GM21528 (cell line): ENCODE data around the gene EXD2.
"Not testable (repeated sequence)": the region's sequence is repeated elsewhere in the genome, so short reads cannot be mapped to it uniquely, and the experiment has no call there.

Experiments
- ATAC-seq: cut with Tn5 transposase; IDR thresholded peaks from one replicate; pipeline ENCODE4 v1.9.1; 2021; ENCODE audit warnings: mild to moderate bottlenecking, moderate library complexity; ENCODE audit not compliant: unreplicated experiment, low FRiP score

EXD2 gene

DNA sequence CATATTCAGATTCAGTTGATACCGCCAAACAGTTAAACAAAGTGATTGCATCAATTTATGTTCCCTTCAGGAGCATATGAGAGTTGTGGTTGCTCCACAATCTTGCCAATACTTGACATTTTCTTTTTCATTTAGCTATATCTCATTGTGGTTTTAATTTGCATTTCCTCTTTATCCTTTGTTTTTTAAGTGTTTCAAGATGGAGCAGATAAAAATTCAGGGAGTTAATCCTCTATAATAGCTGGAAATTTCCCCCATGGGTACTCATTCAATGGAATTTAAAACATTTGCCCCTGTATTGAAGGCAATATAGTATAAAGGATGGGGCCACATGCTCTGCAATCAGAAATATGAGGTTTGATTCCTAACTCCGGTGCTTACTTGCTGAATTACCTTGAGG, 1.1 kb upstream of the EXD2 start:
- ATAC-seq = no peak

DNA sequence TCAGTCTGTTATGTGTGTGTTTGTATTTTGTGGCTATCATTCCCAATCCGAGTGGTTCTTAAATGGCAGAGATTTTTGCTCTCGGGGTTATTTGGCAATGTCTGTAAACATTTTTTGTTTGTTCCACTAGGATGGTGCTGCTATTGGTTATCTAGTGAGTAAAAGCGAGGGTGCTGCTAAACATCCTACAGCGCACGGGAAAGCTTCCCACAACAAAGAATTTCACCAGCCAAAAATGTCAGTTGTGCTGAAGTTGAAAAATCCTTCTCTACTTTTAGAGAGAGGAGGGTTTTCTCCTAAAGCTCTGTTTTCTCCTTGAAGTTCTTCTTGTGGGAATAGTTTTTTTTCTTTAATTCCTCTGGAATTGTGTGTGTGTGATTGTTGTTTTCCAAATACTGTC, 2.4 kb downstream of the EXD2 start:
- no peak for ATAC-seq

DNA sequence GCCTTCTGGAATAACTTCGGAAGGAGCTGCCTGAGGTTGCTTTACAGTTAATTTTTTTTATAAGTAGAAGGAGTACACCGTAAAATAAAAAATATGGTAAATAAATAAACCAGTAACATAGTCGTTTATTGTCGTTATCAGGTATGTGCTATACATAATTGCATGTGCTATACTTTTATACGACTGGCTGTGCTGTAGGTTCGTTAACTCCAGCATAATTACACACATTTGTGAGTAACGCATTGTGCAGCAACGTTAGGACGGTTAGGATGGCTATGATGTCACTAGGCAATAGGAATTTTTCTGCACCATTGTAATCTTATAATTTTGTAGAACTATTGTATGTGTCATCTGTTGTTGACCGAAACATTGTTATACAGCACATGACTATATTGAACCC, 8.5 kb downstream of the EXD2 start:
- ATAC-seq = no peak

DNA sequence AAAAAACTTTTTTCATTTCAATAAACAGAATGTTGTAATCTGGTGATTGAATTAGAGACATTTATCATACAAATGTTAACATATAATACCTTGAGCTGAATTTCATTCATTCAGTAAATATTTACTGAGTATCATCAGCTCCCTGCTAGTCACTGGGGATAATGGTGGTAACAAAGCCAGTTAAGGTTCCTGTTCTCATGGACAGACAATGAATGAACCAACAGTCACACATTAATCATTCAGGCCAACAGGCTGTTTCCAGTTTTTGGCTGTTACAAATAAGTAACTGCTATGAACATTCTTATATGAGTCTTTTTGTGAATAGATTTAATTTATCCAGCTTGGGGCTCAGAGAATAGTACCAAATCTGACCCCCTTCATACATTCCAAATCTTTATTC, 13.5 kb downstream of the EXD2 start:
- no peak for ATAC-seq

DNA sequence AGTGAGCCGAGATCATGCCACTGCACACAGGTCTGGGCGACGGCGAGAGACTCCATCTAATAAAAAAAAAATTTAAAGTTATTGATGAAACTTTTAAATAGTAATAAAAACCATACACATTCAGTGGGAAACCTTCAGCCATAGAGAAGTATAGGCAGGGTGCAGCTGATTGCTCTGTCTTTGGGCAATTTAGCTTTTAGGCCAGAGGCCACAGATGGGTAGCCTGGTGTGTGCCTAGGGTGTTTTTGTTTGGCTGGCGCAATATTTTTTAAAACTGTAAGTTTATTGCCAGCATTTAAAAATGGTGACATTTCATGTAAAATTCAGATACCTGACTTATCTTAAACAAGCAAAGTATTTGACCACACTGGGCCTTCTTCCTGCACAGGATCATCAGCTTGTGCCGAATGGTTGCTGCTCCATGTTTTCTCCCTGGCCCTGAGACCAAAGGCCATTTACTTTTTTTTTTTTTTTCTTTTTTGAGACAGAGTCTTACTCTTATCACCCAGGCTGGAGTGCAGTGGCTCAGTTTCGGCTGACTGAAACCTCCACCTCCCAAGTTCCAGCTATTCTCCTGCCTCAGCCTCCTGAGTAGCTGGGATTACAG, 16.2 kb downstream of the EXD2 start:
- ATAC-seq = no peak

DNA sequence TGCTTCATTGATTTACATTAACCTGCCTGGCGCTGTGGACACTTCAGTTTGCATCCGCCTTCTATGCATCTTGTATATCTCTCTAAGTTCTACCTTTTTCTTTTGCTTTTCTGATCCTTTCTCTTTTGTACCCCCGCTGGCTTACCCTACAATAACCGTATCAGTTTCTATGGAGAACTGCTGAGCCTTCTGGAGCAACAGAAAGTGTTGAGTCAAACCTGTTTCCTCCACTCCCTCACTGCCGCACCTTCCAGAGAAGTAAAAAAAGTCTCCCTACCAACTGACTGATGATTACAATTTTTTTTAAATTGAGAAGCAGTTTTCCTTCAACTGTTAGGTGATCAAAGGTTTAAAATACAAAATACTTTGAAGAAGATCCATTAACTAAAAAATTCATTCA, 17.4 kb downstream of the EXD2 start:
- no peak for ATAC-seq

DNA sequence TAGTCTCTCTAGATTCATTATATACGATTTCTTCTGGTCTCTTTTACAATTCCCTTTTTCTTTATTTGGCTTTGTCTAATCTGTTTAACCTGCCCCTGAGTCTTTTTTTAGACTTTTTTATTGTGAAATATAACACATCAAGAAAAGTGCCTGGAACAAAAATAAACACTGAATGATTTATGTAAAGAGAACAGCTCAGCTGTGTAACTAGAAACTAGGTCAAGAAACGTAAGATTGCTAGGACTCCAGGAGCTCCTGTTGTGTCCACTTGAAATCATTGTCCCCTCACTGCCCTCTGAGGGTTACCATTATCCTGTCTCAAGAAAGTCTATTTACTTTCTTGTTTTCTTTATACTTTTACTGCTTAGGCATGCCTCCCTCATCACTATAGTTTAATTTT, 23.1 kb downstream of the EXD2 start:
- no peak for ATAC-seq

DNA sequence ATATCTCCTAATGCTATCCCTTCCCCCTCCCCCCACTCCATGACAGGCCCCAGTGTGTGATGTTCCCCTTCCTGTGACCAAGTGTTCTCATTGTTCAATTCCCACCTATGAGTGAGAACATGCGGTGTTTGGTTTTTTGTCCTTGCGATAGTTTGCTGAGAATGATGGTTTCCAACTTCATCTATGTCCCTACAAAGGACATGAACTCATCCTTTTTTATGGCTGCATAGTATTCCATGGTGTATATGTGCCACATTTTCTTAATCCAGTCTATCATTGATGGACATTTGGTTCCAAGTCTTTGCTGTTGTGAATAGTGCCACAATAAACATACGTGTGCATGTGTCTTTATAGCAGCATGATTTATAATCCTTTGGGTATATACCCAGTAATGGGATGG, 26.4 kb downstream of the EXD2 start:
- ATAC-seq = not testable (repeated sequence)

DNA sequence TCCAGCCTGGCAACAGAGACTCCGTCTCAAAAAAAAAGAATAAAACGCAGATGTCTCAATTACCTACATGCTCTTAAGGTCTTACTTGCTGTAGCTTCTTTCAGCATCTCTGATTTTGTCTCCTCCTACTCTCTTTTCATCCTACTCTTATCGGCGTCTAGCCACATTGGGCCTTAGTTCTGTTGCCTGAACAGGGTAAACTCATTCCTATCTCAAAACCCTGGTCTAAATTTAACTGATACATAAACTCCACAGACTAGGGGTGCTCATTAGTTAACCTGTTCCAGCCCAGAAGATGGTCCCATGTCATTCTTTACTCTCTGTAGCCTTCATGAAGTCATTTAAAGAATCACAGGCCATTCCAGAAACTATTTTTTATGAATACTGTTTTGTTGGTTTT, 33.6 kb downstream of the EXD2 start:
- no peak for ATAC-seq

DNA sequence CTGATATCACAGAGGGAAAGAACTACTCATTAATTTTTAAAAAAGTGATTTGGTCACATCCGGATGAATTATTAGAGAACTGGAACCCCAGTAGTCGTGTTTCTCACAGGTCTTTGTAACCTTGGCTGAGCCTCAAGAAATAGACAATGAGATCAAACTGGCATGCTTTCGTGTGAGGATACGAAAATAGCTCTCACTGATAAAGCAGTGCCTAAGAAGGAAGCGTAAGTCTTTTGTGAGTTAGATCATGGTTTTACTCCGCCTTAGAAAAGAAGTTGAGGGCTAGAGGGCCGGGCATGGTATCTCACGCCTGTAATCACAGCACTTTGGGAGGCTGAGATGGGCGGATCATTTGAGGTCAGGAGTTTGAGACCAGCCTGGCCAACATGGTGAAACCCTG, 34.9 kb downstream of the EXD2 start:
- no peak for ATAC-seq

DNA sequence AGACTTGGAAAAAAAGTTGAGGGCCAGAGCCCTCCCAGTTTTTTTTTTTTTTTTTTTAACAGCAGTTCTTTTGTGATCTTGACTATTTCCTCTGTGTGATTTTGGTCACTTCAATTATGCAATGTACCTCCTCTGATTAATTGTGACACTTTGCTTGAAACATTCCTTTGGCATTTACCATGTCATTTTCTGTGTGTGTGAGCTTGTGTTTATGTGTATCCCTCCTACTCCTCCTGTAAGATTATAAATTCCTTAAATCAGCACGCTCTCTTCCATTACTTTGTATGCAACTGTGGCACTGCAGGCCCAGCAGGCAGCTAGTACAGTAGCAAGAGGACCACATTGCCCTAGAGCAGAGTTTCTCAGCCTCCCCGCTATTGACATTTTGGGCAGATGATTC, 35.4 kb downstream of the EXD2 start:
- ATAC-seq = no peak

DNA sequence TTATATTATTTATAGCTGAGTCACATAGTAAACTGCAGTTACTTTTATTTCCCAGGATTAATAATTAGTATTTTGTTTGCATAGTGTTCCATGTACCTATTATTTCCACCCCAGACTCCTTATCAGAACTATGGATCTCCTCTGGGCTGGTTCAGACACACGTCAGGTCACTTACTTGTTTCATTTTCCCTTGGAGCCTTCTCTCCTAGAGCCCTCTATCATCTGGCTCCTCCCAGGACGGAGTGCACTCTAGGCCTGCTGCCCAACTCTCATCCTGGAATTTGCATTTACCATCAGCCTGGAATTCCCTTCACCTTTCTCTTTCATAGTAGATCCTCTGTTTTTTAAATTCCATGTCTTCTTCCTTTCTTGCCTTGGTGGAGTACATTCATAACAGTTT, 40.2 kb downstream of the EXD2 start:
- no peak for ATAC-seq

DNA sequence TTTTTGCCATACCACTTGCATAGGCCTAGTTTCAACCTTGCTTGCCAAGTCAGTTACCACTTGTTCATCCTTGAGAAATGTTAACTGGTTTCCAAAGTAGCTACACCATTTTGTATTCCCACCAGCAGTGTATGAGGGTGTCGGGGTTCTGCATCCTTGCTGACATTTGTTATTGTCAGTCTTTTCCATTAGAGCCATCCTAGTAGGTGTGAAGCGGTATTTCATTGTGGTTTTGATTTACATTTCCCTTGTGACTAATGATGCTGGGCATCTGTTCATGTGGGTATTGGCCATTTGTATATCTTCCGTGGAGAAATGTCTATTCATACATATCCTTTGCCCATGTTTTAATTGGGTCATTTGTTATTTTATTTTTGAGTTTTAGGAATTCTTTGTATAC, 41.1 kb downstream of the EXD2 start:
- ATAC-seq = no peak

DNA sequence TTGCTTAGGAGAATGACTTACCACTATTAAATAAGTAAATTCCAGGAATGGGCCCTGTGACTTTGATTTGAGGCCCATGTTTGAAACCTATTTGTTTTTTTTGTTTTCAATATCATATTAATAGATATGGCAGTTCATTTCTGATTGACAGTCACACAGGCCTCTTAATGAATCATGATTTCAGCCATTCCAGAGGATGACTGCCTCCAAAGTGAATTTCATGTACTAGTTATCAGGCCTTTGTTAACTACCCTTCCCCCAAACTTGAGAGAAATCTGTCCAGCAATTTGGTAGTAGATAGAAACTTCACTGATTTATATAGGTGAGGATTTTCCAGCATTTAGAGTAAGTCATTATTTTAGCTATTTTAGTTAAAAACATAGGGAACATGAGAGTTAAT, 42.8 kb downstream of the EXD2 start:
- no peak for ATAC-seq

DNA sequence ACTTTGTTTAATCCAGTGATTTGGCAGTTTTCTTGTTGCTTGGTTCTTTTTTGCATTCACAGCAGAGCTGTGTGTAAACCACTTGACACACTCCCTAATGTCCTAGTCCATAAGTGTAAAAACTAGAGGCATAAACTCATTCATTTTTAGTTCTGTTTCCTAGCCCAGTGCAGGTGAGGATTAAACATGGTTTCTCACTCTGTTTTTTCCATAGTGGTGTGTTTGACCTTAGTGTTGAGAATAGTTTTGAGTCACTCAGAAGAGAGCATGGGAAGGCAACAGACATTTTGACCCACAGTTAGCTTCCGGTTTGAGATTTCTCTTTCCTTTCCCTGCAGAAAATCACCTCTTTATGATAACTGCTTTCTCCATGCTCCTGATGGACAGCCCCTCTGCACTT, 44.4 kb downstream of the EXD2 start:
- ATAC-seq = no peak

DNA sequence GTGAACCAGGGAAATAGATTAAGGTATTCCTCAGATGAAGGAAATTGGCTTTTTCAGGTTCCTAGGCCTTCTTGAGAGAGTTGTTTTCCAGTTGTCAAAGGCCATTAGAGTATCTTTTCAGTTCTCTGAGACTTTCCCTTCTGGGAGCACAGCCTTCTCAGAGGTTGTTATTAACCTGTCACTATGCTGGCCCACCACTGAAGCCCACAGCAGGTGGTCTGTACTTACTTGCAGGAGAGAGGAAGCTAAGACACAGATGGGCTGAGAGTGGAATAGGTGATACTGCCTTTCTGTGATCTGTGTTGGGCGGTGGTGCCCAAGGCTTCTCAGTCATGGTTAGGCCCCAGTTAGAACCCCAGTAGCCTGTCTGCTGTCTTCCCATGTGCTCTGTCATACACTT, 45.8 kb downstream of the EXD2 start:
- ATAC-seq = no peak

DNA sequence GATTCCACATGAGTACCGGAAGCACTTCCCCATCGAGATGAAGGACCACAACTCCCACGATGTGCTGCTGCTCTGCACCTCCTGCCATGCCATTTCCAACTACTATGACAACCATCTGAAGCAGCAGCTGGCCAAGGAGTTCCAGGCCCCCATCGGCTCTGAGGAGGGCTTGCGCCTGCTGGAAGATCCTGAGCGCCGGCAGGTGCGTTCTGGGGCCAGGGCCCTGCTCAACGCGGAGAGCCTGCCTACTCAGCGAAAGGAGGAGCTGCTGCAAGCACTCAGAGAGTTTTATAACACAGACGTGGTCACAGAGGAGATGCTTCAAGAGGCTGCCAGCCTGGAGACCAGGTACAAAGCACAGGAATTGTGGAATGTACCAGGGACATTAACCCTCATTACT, 46.3 kb downstream of the EXD2 start:
- ATAC-seq = no peak

DNA sequence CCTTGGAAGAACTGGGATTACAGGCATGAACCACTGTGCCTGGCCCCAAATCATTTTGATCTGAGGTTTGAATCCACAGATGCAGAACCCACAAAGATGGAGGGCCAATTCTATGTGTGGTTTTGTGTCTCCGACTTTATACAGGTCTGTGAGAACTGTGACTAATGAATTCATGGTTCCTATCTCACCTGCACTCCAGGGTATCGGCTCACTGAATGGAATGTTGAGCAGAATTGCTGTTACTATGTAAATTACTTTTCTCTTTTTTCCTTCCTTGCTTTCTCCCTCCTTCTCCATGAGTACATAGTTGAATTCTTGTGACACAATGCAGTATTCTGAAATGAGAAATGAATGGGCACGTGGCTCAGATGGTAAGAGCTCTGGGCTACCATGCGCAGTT, 47.6 kb downstream of the EXD2 start:
- no peak for ATAC-seq

DNA sequence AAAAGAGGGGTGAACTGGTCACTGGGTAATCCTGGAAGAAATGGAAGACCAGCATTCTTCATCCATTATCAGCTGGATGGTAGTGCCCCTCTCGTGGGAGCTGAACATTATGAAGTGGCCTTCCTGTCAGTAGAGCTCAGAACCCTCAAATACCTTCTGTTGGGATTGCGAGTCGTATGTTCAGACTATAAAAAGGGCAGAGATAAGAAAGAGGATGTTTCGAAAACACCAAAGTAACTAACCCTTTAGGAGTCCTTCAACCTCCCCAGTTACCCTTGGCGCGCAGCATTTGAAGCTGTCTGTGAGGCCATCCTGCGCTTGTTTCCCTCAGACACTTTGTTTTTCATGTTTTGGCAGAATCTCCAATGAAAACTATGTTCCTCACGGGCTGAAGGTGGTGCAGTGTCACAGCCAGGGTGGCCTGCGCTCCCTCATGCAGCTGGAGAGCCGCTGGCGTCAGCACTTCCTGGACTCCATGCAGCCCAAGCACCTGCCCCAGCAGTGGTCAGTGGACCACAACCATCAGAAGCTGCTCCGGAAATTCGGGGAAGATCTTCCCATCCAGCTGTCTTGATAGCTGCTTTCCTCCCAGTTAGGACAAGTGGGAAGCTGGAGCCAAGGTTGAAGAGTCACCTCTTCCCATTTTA, 49.4 kb downstream of the EXD2 start:
- no peak for ATAC-seq

DNA sequence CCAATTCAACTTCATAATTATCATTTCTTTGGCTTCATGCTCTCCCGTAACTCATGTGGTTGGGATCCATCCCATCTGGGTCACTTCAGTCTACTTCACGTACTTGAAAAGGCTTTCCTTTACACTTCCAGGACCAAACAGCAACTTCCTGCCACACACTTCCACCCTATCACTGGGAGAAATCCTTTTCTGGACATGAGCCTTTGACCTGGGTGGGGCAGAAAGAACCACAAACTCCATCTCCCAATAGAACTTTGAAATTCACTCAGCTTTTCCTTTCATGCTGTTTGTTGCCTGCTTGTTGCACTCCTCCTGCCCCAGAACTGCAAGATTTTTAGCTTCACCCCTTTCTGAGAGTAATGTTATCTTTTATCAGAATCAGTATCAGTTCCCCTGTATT, 50.3 kb downstream of the EXD2 start:
- ATAC-seq = no peak

DNA sequence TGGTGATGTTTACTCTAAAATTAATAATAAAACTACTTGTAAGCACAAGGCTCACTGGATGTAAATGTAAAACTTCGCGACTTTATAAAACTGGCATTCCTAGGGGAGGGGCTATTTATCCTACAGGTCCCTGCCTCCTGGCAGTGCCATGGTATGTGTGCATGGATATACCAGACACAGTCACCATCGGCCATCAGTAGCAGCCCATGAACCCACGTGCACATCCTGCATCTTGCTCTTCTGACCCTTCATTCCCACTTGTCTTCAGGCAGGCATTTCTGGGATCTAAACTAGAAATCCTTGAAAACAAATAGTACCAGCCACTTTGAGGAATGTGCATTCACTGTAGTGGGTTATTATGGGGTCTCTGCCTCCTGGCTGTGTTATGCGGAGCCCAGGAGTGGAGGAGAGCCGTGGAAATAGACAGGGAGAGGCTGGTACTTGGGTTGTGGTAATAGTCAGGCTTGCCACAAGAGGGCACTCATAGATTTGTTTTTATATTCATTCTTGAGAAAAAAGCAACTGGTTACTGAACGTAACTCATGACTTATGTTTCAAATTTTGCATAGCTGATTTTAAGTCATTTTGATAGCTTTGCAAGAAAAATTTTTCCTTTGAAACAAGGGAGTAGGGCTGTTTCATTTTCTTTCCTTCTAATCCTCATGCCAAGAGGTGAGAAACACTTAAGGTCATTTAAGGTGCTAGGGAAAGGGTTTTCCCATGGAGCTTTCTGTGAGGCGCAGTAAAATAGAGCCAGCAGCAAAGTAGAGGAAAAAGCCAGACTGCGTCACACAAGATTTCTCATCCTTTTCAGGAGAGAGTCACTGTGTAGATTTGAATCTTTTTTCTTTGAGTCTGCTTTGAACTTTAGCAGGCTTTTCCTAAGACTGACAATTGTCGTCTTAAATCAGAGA, 51.3 kb downstream of the EXD2 start:
- ATAC-seq = no peak

DNA sequence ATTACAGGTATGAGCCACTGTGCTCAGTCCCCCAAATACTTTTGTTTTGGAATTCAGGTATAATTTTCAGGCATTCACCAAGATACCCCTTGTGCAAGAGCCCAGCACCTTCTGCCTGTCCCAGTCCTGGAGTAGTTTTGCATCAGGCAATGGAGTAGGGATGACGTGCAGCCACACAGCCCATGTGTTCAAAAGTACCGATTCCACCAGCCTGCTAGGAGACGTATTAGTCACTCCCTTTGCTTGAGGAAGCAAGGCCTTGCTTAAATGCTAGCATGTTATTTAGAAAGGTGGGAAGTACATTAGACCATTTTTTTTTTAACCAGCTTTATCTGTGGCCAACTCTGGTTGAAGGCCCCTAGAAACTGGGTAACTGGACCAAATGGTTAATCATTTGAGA, 53.6 kb downstream of the EXD2 start:
- no peak for ATAC-seq
